ENCODE data around the gene PPP2R3C. TPM values are rescaled to one million over a fixed set of nuclear protein-coding genes. Genes with fewer than 3 reads are reported as not detected.
A peak's percentile ranks its signal among the peaks of the same experiment; 100 is the strongest.

Gene PPP2R3C
- total RNA-seq, 6 donors from 2014 or later: 14.6 to 26.2 (median 21.1) TPM

DNA sequence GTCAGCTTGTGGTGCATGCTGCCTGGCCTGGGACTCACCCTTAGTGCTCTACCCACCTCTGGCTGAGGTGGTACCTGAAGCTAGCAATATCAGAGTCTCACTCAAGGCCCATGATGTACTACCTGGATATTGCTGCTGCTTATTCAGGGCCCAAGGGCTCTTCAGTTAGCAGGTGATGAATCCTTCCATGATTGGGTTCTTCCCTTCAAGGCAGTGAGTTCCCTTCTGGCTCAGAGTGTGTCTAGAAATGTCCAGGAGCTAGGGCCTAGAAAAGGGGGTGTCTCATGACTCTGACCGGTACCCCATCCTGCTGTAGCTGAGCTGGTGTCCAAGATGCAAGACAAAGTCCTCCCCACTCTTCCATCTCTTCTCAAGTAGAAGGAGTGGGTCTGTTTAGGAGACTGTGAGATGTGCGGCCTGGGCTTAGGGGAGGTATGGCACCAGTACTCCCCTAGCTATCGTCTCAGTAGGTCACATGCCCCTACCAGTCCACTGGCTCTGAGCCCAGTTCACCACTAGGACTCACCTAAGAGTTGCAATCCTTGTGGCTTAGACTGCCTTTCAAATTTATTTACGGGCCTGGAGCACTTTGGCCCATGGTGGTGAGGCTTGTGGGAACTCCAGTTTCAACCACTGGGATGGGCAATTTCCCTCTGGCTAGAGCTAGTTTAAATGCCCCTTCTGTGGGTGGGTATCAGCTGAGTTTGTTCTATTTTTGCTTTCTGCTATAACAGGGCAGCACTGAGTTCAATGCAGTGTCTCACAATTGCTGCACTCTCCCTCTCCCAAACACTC is 12.7 kb upstream of the PPP2R3C start:
- Histone ChIP-seq H3K36me3 (peaks cover 0 to 28% (median 11%) of the 10 kb centered on the region in 4 donors), H3K4me1 (no peaks in the 10 kb centered on the region), H3K9me3 (no peaks in the 10 kb centered on the region), H3K4me3 (no peak overlapping the region), H3K27ac (no peak overlapping the region), H3K27me3 (no peaks in the 10 kb centered on the region)
- ATAC-seq (ENCODE audit: low FRiP score in 2 of 2) (peak in 1 of 2 donors; percentile 57), DNase-seq (peak in 1 of 2 donors; percentile 29)
- WGBS, 2 donors: 67 to 88% methylated on average over 1 to 4 of the region's 4 CpGs
- TF ChIP-seq POLR2A (IDR thresholded peaks at IDR 0.05): no peak
- TF ChIP-seq POLR2AphosphoS5 (IDR thresholded peaks at IDR 0.05): no peak
- TF ChIP-seq, protein P1, sequence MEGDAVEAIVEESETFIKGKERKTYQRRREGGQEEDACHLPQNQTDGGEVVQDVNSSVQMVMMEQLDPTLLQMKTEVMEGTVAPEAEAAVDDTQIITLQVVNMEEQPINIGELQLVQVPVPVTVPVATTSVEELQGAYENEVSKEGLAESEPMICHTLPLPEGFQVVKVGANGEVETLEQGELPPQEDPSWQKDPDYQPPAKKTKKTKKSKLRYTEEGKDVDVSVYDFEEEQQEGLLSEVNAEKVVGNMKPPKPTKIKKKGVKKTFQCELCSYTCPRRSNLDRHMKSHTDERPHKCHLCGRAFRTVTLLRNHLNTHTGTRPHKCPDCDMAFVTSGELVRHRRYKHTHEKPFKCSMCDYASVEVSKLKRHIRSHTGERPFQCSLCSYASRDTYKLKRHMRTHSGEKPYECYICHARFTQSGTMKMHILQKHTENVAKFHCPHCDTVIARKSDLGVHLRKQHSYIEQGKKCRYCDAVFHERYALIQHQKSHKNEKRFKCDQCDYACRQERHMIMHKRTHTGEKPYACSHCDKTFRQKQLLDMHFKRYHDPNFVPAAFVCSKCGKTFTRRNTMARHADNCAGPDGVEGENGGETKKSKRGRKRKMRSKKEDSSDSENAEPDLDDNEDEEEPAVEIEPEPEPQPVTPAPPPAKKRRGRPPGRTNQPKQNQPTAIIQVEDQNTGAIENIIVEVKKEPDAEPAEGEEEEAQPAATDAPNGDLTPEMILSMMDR (IDR thresholded peaks at IDR 0.05): no peak
- no peak for TF ChIP-seq EP300 (IDR thresholded peaks at IDR 0.05)

- DNase-seq: peak in 1 of 2 donors; percentile 34
- ATAC-seq (ENCODE audit: low FRiP score in 2 of 2): no peak
- H3K36me3 ChIP-seq: peaks cover 0 to 28% (median 11%) of the 10 kb centered on the region in 4 donors
- no peak overlapping the region for H3K27ac ChIP-seq
- H3K9me3 ChIP-seq: no peaks in the 10 kb centered on the region
- 78 to 83% methylated on average over 5 to 6 of the region's 6 CpGs for WGBS, 2 donors
- H3K4me1 ChIP-seq: no peaks in the 10 kb centered on the region
- no peak for TF ChIP-seq EP300 (IDR thresholded peaks at IDR 0.05)
- no peak for TF ChIP-seq POLR2A (IDR thresholded peaks at IDR 0.05)
- TF ChIP-seq, protein P1 (IDR thresholded peaks at IDR 0.05): peak in 1 of 6 experiments; percentile 12
- H3K4me3 ChIP-seq: no peak overlapping the region
- no peaks in the 10 kb centered on the region for H3K27me3 ChIP-seq
Measured at GRCh38 chr14:35133542-35134328, 11.9 kb upstream of the PPP2R3C start.

GRCh38 chr14:35124127-35124526 is 2.3 kb upstream of the PPP2R3C start:
- H3K36me3 ChIP-seq: peaks cover 0 to 8% (median 0%) of the 10 kb centered on the region in 4 donors
- H3K27me3 ChIP-seq: no peaks in the 10 kb centered on the region
- TF ChIP-seq EP300 (IDR thresholded peaks at IDR 0.05): no peak
- TF ChIP-seq, protein P1 (IDR thresholded peaks at IDR 0.05): no peak
- no peak for ATAC-seq (ENCODE audit: low FRiP score in 2 of 2)
- peak overlapping the region in 2 of 4 donors; percentile 93 to 97 for H3K27ac ChIP-seq
- H3K4me1 ChIP-seq: peaks cover 17 to 33% (median 23%) of the 10 kb centered on the region in 4 donors
- WGBS, 2 donors: 67 to 100% methylated on average over 1 of the region's 1 CpG
- no peaks in the 10 kb centered on the region for H3K9me3 ChIP-seq
- DNase-seq: no peak
- no peak overlapping the region for H3K4me3 ChIP-seq

GRCh38 chr14:35123388-35123703 is 1.6 kb upstream of the PPP2R3C start:
- 20 to 48% methylated on average over 3 of the region's 3 CpGs for WGBS, 2 donors
- Histone ChIP-seq H3K4me1 (peaks cover 17 to 41% (median 23%) of the 10 kb centered on the region in 4 donors), H3K9me3 (no peaks in the 10 kb centered on the region), H3K27me3 (no peaks in the 10 kb centered on the region), H3K36me3 (peaks cover 0 to 8% (median 0%) of the 10 kb centered on the region in 4 donors), H3K27ac (peak overlapping the region; percentile 93 to 97 (median 96)), H3K4me3 (peak overlapping the region; percentile 53 to 82 (median 71))
- ATAC-seq (ENCODE audit: low FRiP score in 2 of 2) (no peak), DNase-seq (no peak)
- TF ChIP-seq, protein P1 (IDR thresholded peaks at IDR 0.05): no peak
- TF ChIP-seq POLR2A (IDR thresholded peaks at IDR 0.05) (no peak), POLR2AphosphoS5 (IDR thresholded peaks at IDR 0.05) (no peak), EP300 (IDR thresholded peaks at IDR 0.05) (no peak)

Measured in upper lobe of left lung (tissue), 6 donors.